ENCODE measurements around the gene EXOC3L1.

EXOC3L1 gene

DNA sequence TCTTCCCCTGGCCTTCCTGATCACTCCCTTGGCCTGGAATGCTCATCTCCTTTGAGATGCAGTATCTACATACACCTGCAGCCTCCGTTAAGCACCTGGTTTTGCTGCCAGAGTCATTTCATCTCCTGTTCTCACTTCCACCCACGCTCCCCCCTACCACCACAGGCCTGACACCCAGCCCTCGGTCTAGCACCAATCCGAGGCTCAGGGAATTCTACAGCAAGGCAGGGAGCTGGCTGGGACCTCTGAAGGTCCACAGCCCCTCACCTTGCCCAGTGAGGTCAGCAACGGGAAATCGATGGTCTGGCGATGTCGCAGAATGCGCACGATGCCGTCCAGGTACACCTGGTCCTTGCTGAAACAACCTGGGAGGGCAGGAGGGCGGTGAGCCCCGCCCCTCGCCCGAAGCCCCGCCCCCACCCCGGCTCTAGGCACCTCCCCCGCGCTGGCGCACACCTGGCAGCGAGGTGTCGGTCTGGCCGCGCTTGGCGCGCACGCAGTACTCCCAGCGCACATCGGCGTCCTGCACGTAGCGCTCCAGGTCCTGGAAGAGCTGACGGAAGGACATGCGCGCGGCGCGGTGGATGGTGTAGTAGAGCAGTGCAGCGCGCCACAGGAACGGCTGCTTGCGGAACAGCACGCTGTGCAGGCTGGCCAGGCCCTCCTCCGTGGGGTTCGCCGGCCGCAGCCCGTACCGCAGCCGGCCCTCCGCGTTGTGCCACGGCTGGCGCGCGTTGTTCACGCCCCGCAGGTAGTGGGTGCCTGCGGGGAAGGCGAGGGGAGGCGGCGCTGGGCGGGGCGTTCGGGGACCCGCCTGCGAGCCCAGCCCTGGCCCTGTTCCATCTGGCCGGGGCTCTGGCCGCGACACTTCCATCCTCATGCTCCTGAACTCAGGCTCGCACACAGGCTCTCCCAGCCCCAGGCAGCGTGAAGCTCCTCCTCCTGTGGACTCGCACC lies 11.9 kb downstream of the EXOC3L1 start:
- DNase-seq = peak; percentile 60 to 62

GRCh38 chr16:67176662-67177061 lies 13.3 kb downstream of the EXOC3L1 start:
- DNase-seq = no peak

GRCh38 chr16:67174706-67175231 lies 15.2 kb downstream of the EXOC3L1 start:
- no peak for DNase-seq

DNA sequence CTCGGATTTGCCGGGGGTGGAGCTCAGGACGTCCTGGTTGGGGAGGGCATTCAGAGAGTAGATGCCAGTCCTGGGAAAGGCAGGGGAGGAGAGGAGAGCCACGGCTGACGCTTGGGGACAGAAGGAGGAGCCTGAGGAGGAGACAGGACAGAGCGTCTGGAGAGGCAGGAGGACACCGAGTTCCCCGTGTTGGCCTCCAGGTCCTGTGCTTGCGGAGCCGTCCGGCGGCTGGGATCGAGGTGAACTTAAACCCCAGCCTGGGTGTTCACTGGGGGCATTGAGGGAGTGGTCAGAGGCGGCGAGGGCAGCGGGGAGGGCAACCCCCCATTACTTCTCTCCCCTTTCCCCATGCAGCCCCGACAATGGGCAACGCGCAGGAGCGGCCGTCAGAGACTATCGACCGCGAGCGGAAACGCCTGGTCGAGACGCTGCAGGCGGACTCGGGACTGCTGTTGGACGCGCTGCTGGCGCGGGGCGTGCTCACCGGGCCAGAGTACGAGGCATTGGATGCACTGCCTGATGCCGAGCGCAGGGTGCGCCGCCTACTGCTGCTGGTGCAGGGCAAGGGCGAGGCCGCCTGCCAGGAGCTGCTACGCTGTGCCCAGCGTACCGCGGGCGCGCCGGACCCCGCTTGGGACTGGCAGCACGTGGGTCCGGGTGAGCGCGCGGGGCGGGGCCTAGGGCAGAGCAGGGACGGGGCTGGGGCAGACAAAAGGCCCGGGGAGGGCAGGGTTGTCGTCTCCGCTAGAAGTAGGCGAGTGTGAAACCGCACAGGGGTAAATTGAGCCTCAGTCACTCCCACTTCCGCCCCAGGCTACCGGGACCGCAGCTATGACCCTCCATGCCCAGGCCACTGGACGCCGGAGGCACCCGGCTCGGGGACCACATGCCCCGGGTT lies 15.9 kb downstream of the EXOC3L1 start:
- DNase-seq = peak; percentile 42 to 64

DNA sequence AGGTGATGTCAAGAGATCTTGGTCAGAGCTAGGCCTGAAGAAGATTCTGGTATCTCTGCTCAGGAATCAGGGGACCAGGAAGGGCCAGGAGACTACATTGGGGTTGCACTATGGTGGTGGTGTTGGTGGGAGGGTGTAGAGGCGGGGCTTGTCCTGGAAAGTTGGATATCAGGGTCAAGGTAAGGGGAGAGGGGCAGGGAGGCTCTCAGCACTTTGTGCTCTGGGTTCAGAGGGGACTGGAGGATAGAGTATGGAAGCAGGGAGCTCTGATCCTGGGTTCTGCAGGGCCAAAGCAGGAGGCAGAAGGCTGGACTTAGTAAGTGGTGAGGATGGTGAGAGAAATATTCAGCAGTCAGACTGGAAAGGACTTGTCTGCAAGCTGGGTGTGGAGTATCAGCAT lies 16.6 kb downstream of the EXOC3L1 start:
- DNase-seq = no peak

- no peak for DNase-seq
These were observed 18.8 kb downstream of the EXOC3L1 start for GRCh38 chr16:67170949-67171649.

GRCh38 chr16:67170168-67170948 lies 19.6 kb downstream of the EXOC3L1 start, which contains the start of gene NOL3:
TSS of gene NOL3 (plus strand) at chr16:67170538.
- DNase-seq = peak; percentile 56 to 63

GRCh38 chr16:67169642-67170167 lies 20.2 kb downstream of the EXOC3L1 start:
- DNase-seq = peak; percentile 33 to 38

DNA sequence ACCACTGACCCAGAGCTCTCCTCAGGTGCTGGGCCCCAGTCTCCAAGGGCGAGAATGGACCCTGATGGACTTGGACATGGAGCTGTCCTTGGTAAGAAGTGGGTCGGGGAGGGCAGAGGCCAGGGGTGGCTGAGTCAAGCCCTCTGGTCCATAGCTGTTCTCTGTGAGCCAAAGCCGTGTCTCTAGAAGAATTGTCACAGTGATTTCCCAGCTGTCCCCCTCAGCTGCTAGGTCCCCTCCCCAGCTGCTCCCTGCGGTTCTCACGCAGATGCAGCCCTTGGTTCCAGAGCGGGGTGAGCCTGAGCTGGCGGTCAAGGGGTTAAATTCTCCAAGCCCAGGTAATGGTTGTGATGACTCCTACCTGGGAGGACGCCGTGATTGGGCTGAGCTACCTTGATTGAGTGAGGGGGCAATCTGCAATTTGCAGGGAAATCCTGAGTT lies 20.9 kb downstream of the EXOC3L1 start:
- DNase-seq = no peak

DNA sequence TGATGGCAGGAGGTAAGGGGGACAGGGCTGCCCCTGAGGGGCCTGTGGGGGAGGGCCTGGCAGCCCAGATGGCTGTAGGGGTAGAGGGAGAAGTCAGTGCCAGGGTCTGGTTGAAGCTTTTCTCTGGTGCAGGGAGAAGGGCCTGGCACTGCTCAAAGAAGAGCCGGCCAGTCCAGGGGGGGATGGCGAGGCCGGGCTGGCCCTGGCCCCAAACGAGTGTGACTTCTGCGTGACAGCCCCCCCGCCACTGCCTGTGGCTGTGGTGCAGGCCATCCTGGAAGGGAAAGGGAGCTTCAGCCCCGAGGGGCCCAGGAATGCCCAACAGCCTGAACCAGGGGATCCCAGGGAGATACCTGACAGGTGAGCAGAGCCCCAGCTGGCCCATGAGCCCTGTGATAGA lies 22.3 kb downstream of the EXOC3L1 start:
- DNase-seq = no peak

DNA sequence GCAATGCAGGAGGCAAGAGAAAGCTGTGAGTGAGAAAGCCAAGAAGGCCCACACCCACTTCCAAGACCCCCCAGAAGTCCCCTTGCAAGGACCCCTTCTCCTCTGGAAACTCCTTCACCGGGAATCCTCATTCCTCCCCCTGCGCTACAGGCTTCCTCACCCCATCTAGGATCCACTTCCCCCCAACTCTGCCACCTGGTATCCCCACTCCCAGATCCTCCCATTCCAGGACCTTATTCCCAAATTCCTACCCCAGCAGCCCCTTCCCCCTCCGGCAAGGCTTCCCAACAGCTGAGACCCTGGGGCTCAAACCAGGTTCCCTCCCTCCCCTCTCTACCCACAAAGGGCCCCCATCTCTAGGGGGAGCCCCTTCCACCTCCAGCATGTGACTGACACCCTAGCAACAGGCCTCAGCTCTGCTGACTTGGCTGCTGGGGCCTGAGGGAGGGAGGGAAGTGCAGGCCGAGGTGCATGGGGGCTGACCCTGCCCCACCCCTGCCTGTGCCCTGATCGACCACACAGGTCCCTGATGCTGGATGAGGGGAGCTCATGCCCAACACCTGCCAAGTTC lies 23.3 kb downstream of the EXOC3L1 start:
- DNase-seq = no peak

DNA sequence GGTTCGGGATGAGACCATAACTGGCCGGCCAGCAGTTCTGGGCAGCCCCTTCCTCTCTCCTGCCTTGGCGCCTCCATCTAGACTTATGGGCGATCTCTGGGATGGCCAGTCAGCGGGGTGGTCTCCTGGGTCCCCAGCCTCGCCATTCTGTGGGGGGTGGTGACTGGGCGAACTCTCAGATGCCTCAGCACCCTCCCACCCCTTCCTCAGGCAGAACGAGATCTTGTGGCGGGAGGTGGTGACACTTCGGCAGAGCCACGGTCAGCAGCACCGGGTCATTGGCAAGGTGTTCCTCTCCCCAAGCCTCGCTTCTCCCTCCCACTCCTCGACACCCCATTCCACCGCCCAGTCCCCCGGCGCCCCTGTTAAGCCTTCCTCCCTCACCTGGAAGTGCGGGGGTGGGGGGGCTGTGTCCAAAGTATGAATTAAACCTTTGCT lies 23.8 kb downstream of the EXOC3L1 start:
- no peak for DNase-seq

GRCh38 chr16:67165121-67166078 lies 24.5 kb downstream of the EXOC3L1 start:
- DNase-seq = no peak

GRCh38 chr16:67164599-67165061 lies 25.3 kb downstream of the EXOC3L1 start, which contains the start of gene HSF4:
TSS of gene HSF4 (plus strand) at chr16:67164745. CDS start at chr16:67164812, 67 bp downstream.
- DNase-seq = no peak

DNA sequence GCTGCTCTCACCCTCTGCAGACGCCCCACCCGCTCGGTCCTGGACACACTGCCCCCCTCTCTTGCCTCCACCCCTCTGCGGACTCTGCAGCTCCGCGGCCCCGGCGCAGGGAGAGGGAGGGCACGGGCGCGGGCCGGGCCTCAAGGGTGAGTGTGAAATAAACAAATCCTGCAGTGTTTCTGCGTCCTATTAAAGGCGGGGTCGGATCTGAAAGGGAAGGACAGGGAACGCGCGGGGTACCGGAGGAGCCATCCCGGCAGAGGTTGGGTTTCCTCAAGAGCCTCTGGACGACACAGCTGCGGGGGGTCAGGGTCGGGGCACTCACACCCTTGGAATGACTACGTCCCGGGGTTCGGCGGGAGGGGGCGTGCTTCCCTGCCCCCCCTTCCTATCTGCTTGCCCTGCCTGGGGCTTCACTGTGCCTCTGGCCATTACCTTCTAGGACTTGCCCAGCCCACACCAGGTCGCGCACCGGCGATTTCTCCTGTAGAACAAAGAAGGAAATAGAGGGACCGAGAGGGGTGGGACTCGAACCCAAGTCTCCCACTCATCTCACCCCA lies 25.9 kb downstream of the EXOC3L1 start:
- DNase-seq = no peak

- DNase-seq = no peak
These were observed 26.6 kb downstream of the EXOC3L1 start for GRCh38 chr16:67163164-67163998.

GRCh38 chr16:67162506-67163163 lies 27.3 kb downstream of the EXOC3L1 start:
- DNase-seq = no peak

Data from NCI-H1930 (cell line).